Neuronal stem cell (in vitro differentiated cells): Measurements from ENCODE around the gene SCAI.

ENCODE experiments used
- DNase-seq: peaks from one replicate; pipeline ENCODE4 v3.0.0-alpha.2; 2013; ENCODE audit warnings: low spot score
- H2AFZ ChIP-seq: one replicate; pipeline ENCODE4 v1.6.1; 2013; ENCODE audit warnings: mild to moderate bottlenecking, low read length, inconsistent platforms
- H2AK5ac ChIP-seq: 2 replicates; pipeline ENCODE4 v1.6.1; 2013; ENCODE audit warnings: low read depth, mild to moderate bottlenecking, inconsistent platforms, low read length, moderate library complexity, mixed read lengths
- H2BK120ac ChIP-seq: 2 replicates; pipeline ENCODE4 v1.6.1; 2013; ENCODE audit warnings: low read depth, mild to moderate bottlenecking, inconsistent platforms, low read length, moderate library complexity, mixed read lengths
- H2BK12ac ChIP-seq: one replicate; pipeline ENCODE4 v1.6.1; 2013; ENCODE audit warnings: low read length, inconsistent platforms
- H2BK15ac ChIP-seq: 2 replicates; pipeline ENCODE4 v1.6.1; 2013; ENCODE audit warnings: mild to moderate bottlenecking, low read length, inconsistent platforms, mixed read lengths
- H2BK5ac ChIP-seq: one replicate; pipeline ENCODE4 v1.6.1; 2013; ENCODE audit warnings: inconsistent platforms, mild to moderate bottlenecking, low read length, moderate library complexity
- H3K14ac ChIP-seq: one replicate; pipeline ENCODE4 v1.6.1; 2013; ENCODE audit warnings: low read length, inconsistent platforms
- H3K18ac ChIP-seq: 2 replicates; pipeline ENCODE4 v1.6.1; 2013; ENCODE audit warnings: low read length, inconsistent platforms
- H3K23ac ChIP-seq: 2 replicates; pipeline ENCODE4 v1.6.1; 2013; ENCODE audit warnings: low read depth, mild to moderate bottlenecking, mixed read lengths, low read length, inconsistent platforms; ENCODE audit not compliant: poor library complexity
- H3K27ac ChIP-seq: replicated peaks from 3 replicates; pipeline ENCODE4 v1.5.1; 2013; ENCODE audit warnings: low read length, inconsistent platforms
- H3K27me3 ChIP-seq, 3 experiments: 2 replicates each; pipeline ENCODE4 v1.6.1; 2013; ENCODE audit warnings: low read length in 3 of 3, mild to moderate bottlenecking in 2 of 3, inconsistent platforms in 1 of 3, low read depth in 1 of 3, mixed read lengths in 1 of 3, moderate library complexity in 1 of 3; ENCODE audit not compliant: control insufficient read depth in 3 of 3, insufficient read depth in 3 of 3
- H3K36me3 ChIP-seq, 2 donors: replicated peaks in 1 of 2; 2 replicates each; pipeline ENCODE4 v1.6.1; 2013; ENCODE audit warnings: low read length in 2 of 2; ENCODE audit not compliant: control insufficient read depth in 2 of 2, insufficient read depth in 2 of 2
- H3K4ac ChIP-seq: 2 replicates; pipeline ENCODE4 v1.6.1; 2013; ENCODE audit warnings: inconsistent platforms, mild to moderate bottlenecking, low read length, moderate library complexity
- H3K4me1 ChIP-seq, 2 donors: 1 replicate in 1 of 2; 2 replicates in 1 of 2; pipeline ENCODE4 v1.6.1; 2013; ENCODE audit warnings: low read length in 2 of 2, low read depth in 1 of 2; ENCODE audit not compliant: control insufficient read depth in 2 of 2, insufficient read depth in 1 of 2
- H3K4me2 ChIP-seq: one replicate; pipeline ENCODE4 v1.6.1; 2013; ENCODE audit warnings: mild to moderate bottlenecking, low read length, inconsistent platforms; ENCODE audit not compliant: insufficient read depth, poor library complexity, severe bottlenecking
- H3K4me3 ChIP-seq, 2 donors: 2 replicates each; pipeline ENCODE4 v1.5.1; 2013; ENCODE audit warnings: low read length in 2 of 2, mild to moderate bottlenecking in 2 of 2, inconsistent platforms in 1 of 2, moderate library complexity in 1 of 2
- H3K79me1 ChIP-seq: one replicate; pipeline ENCODE4 v1.6.1; 2013; ENCODE audit warnings: low read depth, mild to moderate bottlenecking, inconsistent platforms, low read length, moderate library complexity
- H3K9ac ChIP-seq: one replicate; pipeline ENCODE4 v1.6.1; 2013; ENCODE audit warnings: mild to moderate bottlenecking, low read depth, low read length, inconsistent platforms; ENCODE audit not compliant: poor library complexity
- H3K9me3 ChIP-seq, 2 donors: replicated peaks in 1 of 2; 2 replicates each; pipeline versions ENCODE3 to v1.6.1; 2013; ENCODE audit warnings: low read length in 2 of 2, mild to moderate bottlenecking in 2 of 2, inconsistent platforms in 1 of 2, low read depth in 1 of 2, mixed read lengths in 1 of 2, moderate library complexity in 1 of 2; ENCODE audit not compliant: control insufficient read depth in 2 of 2, insufficient read depth in 1 of 2
- H4K8ac ChIP-seq: one replicate; pipeline ENCODE4 v1.6.1; 2013; ENCODE audit warnings: low read depth, mild to moderate bottlenecking, inconsistent platforms, low read length, moderate library complexity
- H4K91ac ChIP-seq: one replicate; pipeline ENCODE4 v1.6.1; 2013; ENCODE audit warnings: low read length, low read depth, mild to moderate bottlenecking, inconsistent platforms; ENCODE audit not compliant: poor library complexity
- WGBS, 2 donors: extraction: QIAGEN DNeasy Blood & Tissue Kit; methylation state at CpG; one replicate each; pipeline ENCODE4 v1.1.7; 2013; ENCODE audit warnings: missing lambda C conversion rate in 2 of 2, mixed read lengths in 1 of 2; ENCODE audit not compliant: insufficient read length in 2 of 2, insufficient replicate concordance in 1 of 2; ENCODE audit errors: extremely low coverage in 2 of 2; 5-methylcytosine and 5-hydroxymethylcytosine counted together

SCAI gene

GRCh38 chr9:125140576-125140975, 2.8 kb downstream of the SCAI start:
- peaks cover 1 to 24% of the 10 kb centered on the region in 2 donors for H3K36me3 ChIP-seq
- no peak overlapping the region for H3K14ac ChIP-seq
- no peak overlapping the region for H2BK120ac ChIP-seq
- H4K91ac ChIP-seq: no peak overlapping the region
- H2BK15ac ChIP-seq: no peak overlapping the region
- no peaks in the 10 kb centered on the region for H3K9me3 ChIP-seq
- H3K27ac ChIP-seq: no peak overlapping the region
- no peak for DNase-seq
- no peak overlapping the region for H4K8ac ChIP-seq
- H3K27me3 ChIP-seq: no peaks in the 10 kb centered on the region
- H2AFZ ChIP-seq: no peak overlapping the region
- no peak overlapping the region for H3K4ac ChIP-seq
- no peak overlapping the region for H3K4me2 ChIP-seq
- H3K9ac ChIP-seq: no peak overlapping the region
- peaks cover 2 to 6% of the 10 kb centered on the region in 2 donors for H3K4me1 ChIP-seq
- H3K18ac ChIP-seq: no peak overlapping the region
- H2AK5ac ChIP-seq: no peak overlapping the region
- no peak overlapping the region for H3K4me3 ChIP-seq
- no CpG with 5 or more reads among the region's 1 CpG for WGBS, 2 donors
- peaks cover 5% of the 10 kb centered on the region for H3K79me1 ChIP-seq
- no peak overlapping the region for H2BK12ac ChIP-seq
- no peak overlapping the region for H3K23ac ChIP-seq
- H2BK5ac ChIP-seq: no peak overlapping the region

DNA sequence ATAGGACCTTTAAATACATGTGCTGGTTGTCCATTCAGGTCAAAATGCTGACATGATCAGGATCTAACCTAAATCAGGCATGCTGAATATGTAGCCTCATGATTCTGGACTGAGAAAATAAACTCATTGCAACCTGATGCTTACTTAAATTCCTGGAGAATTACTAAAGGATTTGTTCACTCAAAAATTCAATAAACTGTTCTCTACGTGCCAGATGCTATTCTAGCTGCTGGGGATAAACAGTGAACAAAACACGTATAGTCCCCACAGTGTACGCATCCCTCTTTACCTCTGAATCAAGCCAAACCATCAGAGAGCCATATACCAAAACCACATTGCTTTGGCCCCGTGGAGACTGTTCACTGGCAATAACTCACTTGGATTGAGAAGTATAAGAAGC, 6.1 kb downstream of the SCAI start:
- Histone ChIP-seq H3K27me3 (no peaks in the 10 kb centered on the region), H2AK5ac (no peak overlapping the region), H4K8ac (no peak overlapping the region), H3K9me3 (peaks cover 0 to 10% of the 10 kb centered on the region in 2 donors), H3K9ac (no peak overlapping the region), H3K23ac (no peak overlapping the region), H3K4me1 (no peaks in the 10 kb centered on the region), H3K79me1 (peaks cover 4% of the 10 kb centered on the region), H2AFZ (no peak overlapping the region), H3K36me3 (peaks cover 1 to 28% of the 10 kb centered on the region in 2 donors), H3K4ac (no peak overlapping the region), H2BK15ac (no peak overlapping the region), H3K4me2 (no peak overlapping the region), H3K18ac (no peak overlapping the region), H2BK12ac (no peak overlapping the region), H2BK120ac (no peak overlapping the region), H2BK5ac (no peak overlapping the region), H4K91ac (no peak overlapping the region), H3K14ac (no peak overlapping the region), H3K4me3 (no peak overlapping the region), H3K27ac (no peak overlapping the region)
- no CpG with 5 or more reads among the region's 4 CpGs for WGBS, 2 donors
- DNase-seq: no peak

DNA sequence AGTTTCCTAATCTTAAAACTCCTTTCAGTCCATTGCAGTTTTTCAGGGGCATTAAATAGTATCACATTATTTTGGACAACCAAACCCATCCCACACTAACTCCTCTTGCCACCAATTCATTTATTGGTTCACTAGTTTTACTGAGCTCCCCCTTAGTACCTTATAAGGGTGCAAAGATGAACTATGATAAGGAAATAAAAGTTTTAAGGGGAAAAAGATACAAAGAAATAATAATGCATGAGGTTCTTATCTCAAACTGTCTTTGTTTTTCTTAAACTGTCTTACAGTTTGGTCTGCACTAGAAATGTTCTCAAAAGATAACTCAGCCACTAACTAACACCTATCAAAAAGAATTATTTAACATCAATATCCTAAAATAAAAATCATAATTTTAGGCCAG, 8.4 kb downstream of the SCAI start:
- Histone ChIP-seq H3K27me3 (no peaks in the 10 kb centered on the region), H3K4me2 (no peak overlapping the region), H2BK15ac (no peak overlapping the region), H3K9ac (no peak overlapping the region), H3K14ac (no peak overlapping the region), H3K36me3 (peaks cover 0 to 16% of the 10 kb centered on the region in 2 donors), H3K4me3 (no peak overlapping the region), H4K8ac (no peak overlapping the region), H2BK12ac (no peak overlapping the region), H2AFZ (no peak overlapping the region), H3K4ac (no peak overlapping the region), H2BK120ac (no peak overlapping the region), H4K91ac (no peak overlapping the region), H2AK5ac (no peak overlapping the region), H3K27ac (no peak overlapping the region), H2BK5ac (no peak overlapping the region), H3K23ac (no peak overlapping the region), H3K18ac (no peak overlapping the region), H3K4me1 (no peaks in the 10 kb centered on the region), H3K79me1 (peaks cover 4% of the 10 kb centered on the region), H3K9me3 (peaks cover 0 to 10% of the 10 kb centered on the region in 2 donors)
- DNase-seq: no peak

DNA sequence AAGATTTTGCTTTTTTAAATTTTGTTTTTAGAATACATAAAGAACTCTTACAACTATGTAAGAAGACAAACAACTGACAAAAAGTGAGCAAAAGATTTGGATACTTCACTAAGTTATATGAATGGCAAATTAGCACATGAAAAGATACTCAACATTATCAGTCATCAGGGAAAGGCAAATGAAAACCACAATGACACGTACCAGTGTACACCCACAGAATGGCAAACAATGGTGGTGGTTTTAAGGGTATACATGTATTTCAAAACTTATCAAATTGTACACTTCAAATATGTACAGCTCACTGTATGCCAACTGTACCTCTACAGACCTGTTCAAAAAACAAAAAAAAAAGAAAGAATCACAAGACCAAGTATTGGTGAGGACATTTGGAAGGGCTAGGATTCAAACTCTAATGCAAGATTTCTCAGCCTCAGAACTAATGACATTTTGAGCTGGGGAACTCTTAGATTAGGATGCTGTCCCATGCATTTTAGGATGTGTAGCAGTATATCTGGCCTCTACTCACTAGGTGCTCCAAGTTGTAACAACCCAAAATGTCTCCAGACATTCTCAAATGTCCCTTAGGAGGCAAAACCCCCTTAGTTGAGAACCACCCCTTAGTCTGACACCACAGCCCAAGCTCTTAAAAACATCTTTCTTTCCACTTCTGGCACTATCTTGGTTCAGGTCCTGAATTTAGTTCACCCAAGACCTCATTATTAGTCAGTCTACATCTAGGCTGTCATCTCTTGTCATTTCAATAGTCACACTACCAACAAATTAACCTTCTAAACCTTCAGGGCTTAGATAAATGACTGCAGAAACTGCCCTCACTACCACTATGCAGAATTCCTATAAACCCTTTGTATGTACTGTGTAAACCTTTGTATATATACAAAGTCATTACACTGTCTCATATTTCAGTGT, 9.7 kb downstream of the SCAI start:
- WGBS, 2 donors: no CpG with 5 or more reads among the region's 1 CpG
- H3K9ac ChIP-seq: no peak overlapping the region

More for the DNA sequence above, 9.7 kb downstream of the SCAI start:
- Histone ChIP-seq H2BK120ac (no peak overlapping the region), H3K9me3 (peaks cover 0 to 10% of the 10 kb centered on the region in 2 donors), H3K18ac (no peak overlapping the region), H3K4me1 (no peaks in the 10 kb centered on the region), H2BK5ac (no peak overlapping the region), H2BK12ac (no peak overlapping the region), H2BK15ac (no peak overlapping the region), H2AK5ac (no peak overlapping the region), H3K4me2 (no peak overlapping the region), H2AFZ (no peak overlapping the region), H3K27me3 (no peaks in the 10 kb centered on the region), H4K91ac (no peak overlapping the region), H3K4me3 (no peak overlapping the region), H3K36me3 (peaks cover 0 to 8% of the 10 kb centered on the region in 2 donors), H3K79me1 (peaks cover 2% of the 10 kb centered on the region), H3K27ac (no peak overlapping the region), H4K8ac (no peak overlapping the region), H3K4ac (no peak overlapping the region), H3K14ac (no peak overlapping the region), H3K23ac (no peak overlapping the region)
- DNase-seq: no peak
